ENCODE data around the gene SERPINB4. TPM values are rescaled to one million over a fixed set of nuclear protein-coding genes. Genes with fewer than 3 reads are reported as not detected.

Gene SERPINB4
- total RNA-seq, 1 experiment from 2014 or later, result not detected

GRCh38 chr18:63683890-63684289 lies 39.8 kb upstream of the SERPINB4 start:
- no TSS peak for BruUV-seq (replicated peaks)
- POLR2A ChIA-PET, result interaction anchor here (0.7 to 2.7 kb wide), 12 partner anchors 9 to 213 kb away, joined by 3 to 22 read pairs (median 6); partner anchors contain the start of genes SERPINB13 and SERPINB5
- TF ChIP-seq CTCF (IDR thresholded peaks at IDR 0.05; ENCODE audit: unreplicated experiment), result no peak
- Mint-ChIP-seq H3K4me1 (ENCODE audit: insufficient read depth, unreplicated experiment) (peaks cover 36% of the 10 kb centered on the region), H3K27me3 (ENCODE audit: insufficient read depth, unreplicated experiment) (no peaks in the 10 kb centered on the region), H3K4me3 (ENCODE audit: unreplicated experiment) (no peak overlapping the region), H3K9me3 (ENCODE audit: unreplicated experiment) (peaks cover 22% of the 10 kb centered on the region), H3K36me3 (ENCODE audit: insufficient read depth, unreplicated experiment) (no peaks in the 10 kb centered on the region), H3K27ac (ENCODE audit: low read depth, unreplicated experiment) (peak overlapping the region; percentile 100)
- no peak for DNase-seq (ENCODE audit: unreplicated experiment)
- intact Hi-C loops (cut with micrococcal nuclease), result loop anchor here (2.0 kb wide), 1 partner anchor 97 kb away; the partner anchor contains the start of gene SERPINB13
- CTCF ChIA-PET, result interaction anchor here (0.7 to 2.8 kb wide), 6 partner anchors 15 to 166 kb away, joined by 3 to 16 read pairs (median 4); no protein-coding TSS in a partner anchor

DNA sequence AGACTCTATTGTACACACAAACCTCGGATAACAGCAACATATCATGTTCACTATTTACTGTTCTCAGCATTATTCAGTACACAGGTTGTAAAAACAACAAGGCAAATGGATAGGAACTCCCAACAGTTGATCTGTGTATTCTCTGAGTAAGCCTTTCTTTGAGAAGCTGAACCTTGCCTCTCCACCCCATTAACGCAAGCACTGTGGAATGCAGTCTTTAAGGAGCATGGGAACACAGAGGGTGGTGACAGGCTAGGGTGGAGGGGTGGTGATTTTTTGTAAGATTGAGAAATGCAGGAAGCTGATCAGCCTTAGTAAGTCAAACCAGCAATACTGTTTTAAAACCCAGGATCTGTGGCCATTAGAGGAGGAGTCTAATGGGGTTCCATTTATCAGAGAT lies 39.1 kb upstream of the SERPINB4 start:
- POLR2A ChIA-PET, result interaction anchor here (0.7 to 2.7 kb wide), 11 partner anchors 10 to 212 kb away, joined by 3 to 22 read pairs (median 5); partner anchors contain the start of genes SERPINB13 and SERPINB5
- CTCF ChIA-PET, result interaction anchor here (0.9 to 3.8 kb wide), 4 partner anchors 48 to 165 kb away, joined by 4 to 20 read pairs (median 10); no protein-coding TSS in a partner anchor

GRCh38 chr18:63681449-63682340 lies 37.6 kb upstream of the SERPINB4 start:
- Mint-ChIP-seq H3K27me3 (ENCODE audit: insufficient read depth, unreplicated experiment) (no peaks in the 10 kb centered on the region), H3K9me3 (ENCODE audit: unreplicated experiment) (peaks cover 22% of the 10 kb centered on the region), H3K4me3 (ENCODE audit: unreplicated experiment) (no peak overlapping the region), H3K36me3 (ENCODE audit: insufficient read depth, unreplicated experiment) (no peaks in the 10 kb centered on the region), H3K4me1 (ENCODE audit: insufficient read depth, unreplicated experiment) (peaks cover 49% of the 10 kb centered on the region), H3K27ac (ENCODE audit: low read depth, unreplicated experiment) (peak overlapping the region; percentile 100)
- intact Hi-C loops (cut with micrococcal nuclease), result loop anchor here (2.0 kb wide), 1 partner anchor 95 kb away; the partner anchor contains the start of gene SERPINB13
- POLR2A ChIA-PET, result interaction anchor here (0.8 to 2.7 kb wide), 4 partner anchors 49 to 205 kb away, joined by 3 to 22 read pairs (median 4); partner anchors contain the start of genes SERPINB13 and SERPINB5
- no peak for TF ChIP-seq CTCF (IDR thresholded peaks at IDR 0.05; ENCODE audit: unreplicated experiment)
- DNase-seq (ENCODE audit: unreplicated experiment), result no peak
- CTCF ChIA-PET, result interaction anchor here (0.6 to 3.8 kb wide), 7 partner anchors 9 to 255 kb away, joined by 3 to 21 read pairs (median 4); no protein-coding TSS in a partner anchor
- no TSS peak for BruUV-seq (replicated peaks)

More for the DNA sequence above, 39.1 kb upstream of the SERPINB4 start:
- no peaks in the 10 kb centered on the region for H3K27me3 Mint-ChIP-seq (ENCODE audit: insufficient read depth, unreplicated experiment)
- peaks cover 39% of the 10 kb centered on the region for H3K4me1 Mint-ChIP-seq (ENCODE audit: insufficient read depth, unreplicated experiment)
- intact Hi-C loops (cut with micrococcal nuclease), result loop anchor here (2.0 kb wide), 1 partner anchor 96 kb away; the partner anchor contains the start of gene SERPINB13
- peak overlapping the region; percentile 65 for H3K4me3 Mint-ChIP-seq (ENCODE audit: unreplicated experiment)
- no TSS peak for BruUV-seq (replicated peaks)
- peak; percentile 95 for DNase-seq (ENCODE audit: unreplicated experiment)
- H3K36me3 Mint-ChIP-seq (ENCODE audit: insufficient read depth, unreplicated experiment), result no peaks in the 10 kb centered on the region
- H3K27ac Mint-ChIP-seq (ENCODE audit: low read depth, unreplicated experiment), result peak overlapping the region; percentile 100
- TF ChIP-seq CTCF (IDR thresholded peaks at IDR 0.05; ENCODE audit: unreplicated experiment), result no peak
- peaks cover 22% of the 10 kb centered on the region for H3K9me3 Mint-ChIP-seq (ENCODE audit: unreplicated experiment)
